Muscle layer of duodenum (tissue), 2 donors: ENCODE data around the gene GRIK1.

ENCODE experiments used
- H3K27ac ChIP-seq: one replicate; pipeline ENCODE4 v1.7.0; 2013; ENCODE audit warnings: mild to moderate bottlenecking, low read length
- H3K27me3 ChIP-seq: one replicate; pipeline ENCODE4 v1.7.0; 2013; ENCODE audit warnings: low read depth, mild to moderate bottlenecking, control low read depth, low read length
- H3K36me3 ChIP-seq, 2 donors: one replicate each; pipeline ENCODE4 v1.7.0; 2013; ENCODE audit warnings: low read length in 2 of 2, control low read depth in 1 of 2, mild to moderate bottlenecking in 1 of 2; ENCODE audit not compliant: insufficient read depth in 2 of 2, control insufficient read depth in 1 of 2
- H3K4me1 ChIP-seq, 2 donors: one replicate each; pipeline ENCODE4 v1.7.0; 2013; ENCODE audit warnings: low read length in 2 of 2, mild to moderate bottlenecking in 2 of 2, control low read depth in 1 of 2, moderate library complexity in 1 of 2; ENCODE audit not compliant: insufficient read depth in 2 of 2, control insufficient read depth in 1 of 2
- H3K4me3 ChIP-seq, 2 donors: one replicate each; pipeline ENCODE4 v1.7.0; 2013; ENCODE audit warnings: low read length in 2 of 2, low read depth in 1 of 2, mild to moderate bottlenecking in 1 of 2
- H3K9me3 ChIP-seq, 2 donors: one replicate each; pipeline ENCODE4 v1.7.0; 2013; ENCODE audit warnings: low read length in 2 of 2, control low read depth in 1 of 2, mild to moderate bottlenecking in 1 of 2; ENCODE audit not compliant: control insufficient read depth in 1 of 2
- donor health status: healthy.

The GRIK1 gene

GRCh38 chr21:29514652-29515247 lies 425.0 kb downstream of the GRIK1 start:
- H3K9me3 ChIP-seq, result peaks cover 8 to 18% of the 10 kb centered on the region in 2 donors
- H3K27ac ChIP-seq, result no peak overlapping the region
- peak overlapping the region in 1 of 2 donors; percentile 19 for H3K4me3 ChIP-seq
- H3K4me1 ChIP-seq, result no peaks in the 10 kb centered on the region
- H3K36me3 ChIP-seq, result peaks cover 0 to 6% of the 10 kb centered on the region in 2 donors
- H3K27me3 ChIP-seq, result no peaks in the 10 kb centered on the region

- Histone ChIP-seq H3K9me3 (peaks cover 8 to 18% of the 10 kb centered on the region in 2 donors), H3K4me1 (no peaks in the 10 kb centered on the region), H3K36me3 (peaks cover 0 to 6% of the 10 kb centered on the region in 2 donors), H3K27me3 (no peaks in the 10 kb centered on the region), H3K27ac (no peak overlapping the region), H3K4me3 (no peak overlapping the region)
Measured at GRCh38 chr21:29513535-29513934, 426.3 kb downstream of the GRIK1 start.

GRCh38 chr21:29511096-29511495 lies 428.7 kb downstream of the GRIK1 start:
- Histone ChIP-seq H3K27ac (no peak overlapping the region), H3K4me1 (no peaks in the 10 kb centered on the region), H3K36me3 (peaks cover 0 to 6% of the 10 kb centered on the region in 2 donors), H3K9me3 (peaks cover 8 to 18% of the 10 kb centered on the region in 2 donors), H3K27me3 (no peaks in the 10 kb centered on the region), H3K4me3 (no peak overlapping the region)

- Histone ChIP-seq H3K27me3 (no peaks in the 10 kb centered on the region), H3K9me3 (peaks cover 0 to 6% of the 10 kb centered on the region in 2 donors), H3K27ac (no peak overlapping the region), H3K4me1 (no peaks in the 10 kb centered on the region), H3K36me3 (no peaks in the 10 kb centered on the region), H3K4me3 (no peak overlapping the region)
Measured at GRCh38 chr21:29509121-29509520, 430.7 kb downstream of the GRIK1 start.

- Histone ChIP-seq H3K27ac (no peak overlapping the region), H3K27me3 (no peaks in the 10 kb centered on the region), H3K36me3 (no peaks in the 10 kb centered on the region), H3K4me1 (no peaks in the 10 kb centered on the region), H3K4me3 (no peak overlapping the region), H3K9me3 (no peaks in the 10 kb centered on the region)
Measured at GRCh38 chr21:29508301-29508700, 431.5 kb downstream of the GRIK1 start.

- H3K36me3 ChIP-seq, result no peaks in the 10 kb centered on the region
- no peaks in the 10 kb centered on the region for H3K4me1 ChIP-seq
- no peaks in the 10 kb centered on the region for H3K9me3 ChIP-seq
- H3K27me3 ChIP-seq, result no peaks in the 10 kb centered on the region
- no peak overlapping the region for H3K4me3 ChIP-seq
- H3K27ac ChIP-seq, result no peak overlapping the region
Measured at GRCh38 chr21:29506947-29507346, 432.8 kb downstream of the GRIK1 start.

- no peaks in the 10 kb centered on the region for H3K9me3 ChIP-seq
- no peak overlapping the region for H3K4me3 ChIP-seq
- H3K27me3 ChIP-seq, result no peaks in the 10 kb centered on the region
- H3K4me1 ChIP-seq, result no peaks in the 10 kb centered on the region
- H3K36me3 ChIP-seq, result no peaks in the 10 kb centered on the region
- no peak overlapping the region for H3K27ac ChIP-seq
Measured at GRCh38 chr21:29506214-29506613, 433.6 kb downstream of the GRIK1 start.

- no peaks in the 10 kb centered on the region for H3K4me1 ChIP-seq
- no peaks in the 10 kb centered on the region for H3K27me3 ChIP-seq
- H3K36me3 ChIP-seq, result no peaks in the 10 kb centered on the region
- no peak overlapping the region for H3K4me3 ChIP-seq
- no peak overlapping the region for H3K27ac ChIP-seq
- H3K9me3 ChIP-seq, result no peaks in the 10 kb centered on the region
Measured at GRCh38 chr21:29504751-29505321, 435.0 kb downstream of the GRIK1 start.

GRCh38 chr21:29501451-29501850 lies 438.3 kb downstream of the GRIK1 start:
- Histone ChIP-seq H3K4me1 (no peaks in the 10 kb centered on the region), H3K36me3 (peaks cover 0 to 12% of the 10 kb centered on the region in 2 donors), H3K9me3 (no peaks in the 10 kb centered on the region), H3K27me3 (no peaks in the 10 kb centered on the region), H3K27ac (no peak overlapping the region), H3K4me3 (no peak overlapping the region)

GRCh38 chr21:29499734-29500343 lies 440.0 kb downstream of the GRIK1 start:
- H3K27me3 ChIP-seq, result no peaks in the 10 kb centered on the region
- no peak overlapping the region for H3K27ac ChIP-seq
- peaks cover 0 to 12% of the 10 kb centered on the region in 2 donors for H3K36me3 ChIP-seq
- no peaks in the 10 kb centered on the region for H3K9me3 ChIP-seq
- no peak overlapping the region for H3K4me3 ChIP-seq
- H3K4me1 ChIP-seq, result no peaks in the 10 kb centered on the region

- H3K36me3 ChIP-seq, result peaks cover 0 to 12% of the 10 kb centered on the region in 2 donors
- no peaks in the 10 kb centered on the region for H3K27me3 ChIP-seq
- H3K27ac ChIP-seq, result no peak overlapping the region
- no peaks in the 10 kb centered on the region for H3K4me1 ChIP-seq
- no peak overlapping the region for H3K4me3 ChIP-seq
- no peaks in the 10 kb centered on the region for H3K9me3 ChIP-seq
Measured at GRCh38 chr21:29499229-29499628, 440.6 kb downstream of the GRIK1 start.
